SJSA1 (cell line): ENCODE data around the gene BCKDK. TPM values are rescaled to one million over a fixed set of nuclear protein-coding genes. Genes with fewer than 3 reads are reported as not detected.

Source experiments
- total RNA-seq: library from RNA; depleted of rRNA; stranded (reverse); fragments of >200 nt; shearing (Covaris generic); gene quantifications from 2 replicates; pipeline ENCODE4 v1.2.3, GENCODE V29; 2014; rRNA removed

Gene BCKDK
- total RNA-seq, 1 experiment from 2014 or later = 20.8 TPM

Other genes with a start within 250 kb of the BCKDK start
- gene BCL7C, start 214.3 kb upstream of the BCKDK start, total RNA-seq = 52.8 and 58.5 TPM in 2 replicates
- 1.3 and 3.5 TPM in 2 replicates for gene CTF1, start 211.8 kb upstream of the BCKDK start, total RNA-seq
- gene FBXL19, start 184.8 kb upstream of the BCKDK start, total RNA-seq = 7.1 and 8.9 TPM in 2 replicates
- gene ORAI3, start 159.3 kb upstream of the BCKDK start, total RNA-seq = 8.7 and 9.1 TPM in 2 replicates
- 0.60 and 2.2 TPM in 2 replicates for gene SETD1A, start 150.6 kb upstream of the BCKDK start, total RNA-seq
- 4.1 and 7.8 TPM in 2 replicates for gene HSD3B7, start 123.2 kb upstream of the BCKDK start, total RNA-seq
- gene STX1B, start 97.7 kb upstream of the BCKDK start, total RNA-seq = 0.05 and 0.06 TPM in 2 replicates
- 5.2 and 11.8 TPM in 2 replicates for gene STX4, start 74.8 kb upstream of the BCKDK start, total RNA-seq
- gene ZNF668, start 34.1 kb upstream of the BCKDK start, total RNA-seq = 13.2 and 16.0 TPM in 2 replicates
- 6.7 and 13.3 TPM in 2 replicates for gene ZNF646, start 34.0 kb upstream of the BCKDK start, total RNA-seq
- gene PRSS53, start 19.4 kb upstream of the BCKDK start, total RNA-seq = 1.9 and 2.6 TPM in 2 replicates
- gene VKORC1, start 13.6 kb upstream of the BCKDK start, total RNA-seq = 119 and 140 TPM in 2 replicates
- 32.3 and 45.2 TPM in 2 replicates for gene KAT8, start 9.3 kb downstream of the BCKDK start, total RNA-seq
- not detected in 2 replicates for gene PRSS8, start 27.3 kb downstream of the BCKDK start, total RNA-seq
- gene PRSS36, start 41.7 kb downstream of the BCKDK start, total RNA-seq = 0.18 and 0.38 TPM in 2 replicates
- 32.0 and 37.5 TPM in 2 replicates for gene FUS, start 71.8 kb downstream of the BCKDK start, total RNA-seq
- gene PYCARD, start 94.4 kb downstream of the BCKDK start, total RNA-seq = 15.4 and 21.6 TPM in 2 replicates
- gene TRIM72, start 105.7 kb downstream of the BCKDK start, total RNA-seq = not detected in 2 replicates
- not detected in 2 replicates for gene PYDC1, start 108.7 kb downstream of the BCKDK start, total RNA-seq
- gene ITGAM, start 151.6 kb downstream of the BCKDK start, total RNA-seq = 0.05 TPM in 1 of 2 replicates, not detected in the other
- 0.09 TPM in 1 of 2 replicates, not detected in the other for gene ITGAX, start 246.8 kb downstream of the BCKDK start, total RNA-seq